Heart right ventricle (tissue), 16 donors: ENCODE data around the gene FIBCD1. TPM values are rescaled to one million over a fixed set of nuclear protein-coding genes. Genes with fewer than 3 reads are reported as not detected.
A peak's percentile ranks its signal among the peaks of the same experiment; 100 is the strongest.

Source experiments
- ATAC-seq, 8 donors: fragments of 200-7000 bp; cut with Tn5 transposase; one replicate each; pipeline ENCODE4 v1.9.1; 2020; ENCODE audit warnings: mild to moderate bottlenecking in 8 of 8, moderate library complexity in 8 of 8, moderate number of reproducible peaks in 1 of 8
- DNase-seq, 2 donors: peaks; one replicate each; pipeline ENCODE4 v3.0.0-alpha.2; 2020
- H3K27ac ChIP-seq, 10 donors: fragments of 200-600 bp; sonication (generic) in 2 of 10; one replicate each; pipeline versions ENCODE4 v1.5.0 to v1.8.0; 2020 to 2022; ENCODE audit warnings: mild to moderate bottlenecking in 3 of 10
- H3K27me3 ChIP-seq, 7 donors: fragments of 200-600 bp; one replicate each; pipeline ENCODE4 v1.8.0; 2021 to 2022; ENCODE audit warnings: mild to moderate bottlenecking in 2 of 7
- H3K36me3 ChIP-seq, 9 donors: fragments of 200-600 bp; sonication (generic) in 1 of 9; one replicate each; pipeline versions ENCODE4 v1.5.0 to v1.8.0; 2020 to 2022; ENCODE audit warnings: mild to moderate bottlenecking in 2 of 9
- H3K4me1 ChIP-seq, 9 donors: fragments of 200-600 bp; sonication (generic) in 1 of 9; one replicate each; pipeline versions ENCODE4 v1.5.0 to v1.8.0; 2020 to 2022; ENCODE audit warnings: mild to moderate bottlenecking in 4 of 9
- H3K4me3 ChIP-seq, 10 donors: fragments of 200-600 bp; sonication (generic) in 2 of 10; one replicate each; pipeline versions ENCODE4 v1.5.0 to v1.8.0; 2020 to 2022; ENCODE audit warnings: mild to moderate bottlenecking in 7 of 10, moderate library complexity in 2 of 10
- H3K9me3 ChIP-seq, 11 donors: fragments of 200-600 bp in 10 of 11; sonication (generic) in 2 of 11; one replicate each; pipeline versions ENCODE4 v1.5.0 to v1.8.0; 2013 to 2022; ENCODE audit warnings: mild to moderate bottlenecking in 2 of 11, control low read depth in 1 of 11, moderate library complexity in 1 of 11
- WGBS, 2 donors: extraction: QIAGEN DNeasy Blood & Tissue Kit; methylation state at CpG; one replicate each; pipeline ENCODE4 v1.1.7; 2013; ENCODE audit warnings: inconsistent platforms in 1 of 2; 5-methylcytosine and 5-hydroxymethylcytosine counted together
- intact Hi-C, 10 donors: fragments of 100-400 bp; cut with DNase I; formaldehyde crosslinking; loops; one replicate each; pipeline versions ENCODE4 v1.11.1 to v1.14.2; 2022
- polyA plus RNA-seq, 2 donors: library from polyadenylated mRNA; stranded (reverse); fragments of 200-250 nt; gene quantifications; one replicate each; pipeline ENCODE4 v1.2.3, GENCODE V29; 2013
- total RNA-seq, 10 donors: library from RNA; stranded (reverse); fragmentation: NEBNext Ultra II Directional in 3 of 10; extraction: Animal tissue kit (Norgen Biotek cat#: 25700) in 3 of 10; gene quantifications; one replicate each; pipeline versions ENCODE4 v1.2.1 to v1.2.4, GENCODE V29; 2021 to 2023
- TF ChIP-seq, protein P1 (sequence below), 9 donors: fragments of 200-600 bp; sonication (generic) in 2 of 9; IDR thresholded peaks; one replicate each; pipeline versions ENCODE4 v1.5.0 to v1.8.0; 2021 to 2022; ENCODE audit warnings: antibody characterized with exemption in 9 of 9, mild to moderate bottlenecking in 5 of 9, moderate library complexity in 1 of 9
- donor health status: Arrhythmogenic right ventricular cardiomyopathy.
- donor health status: ischemic (EF 13 %, LVEDD 7.1; RV severe dilation, severe dysfunction).
- donor health status: healthy with polysubstance abuse.
- donor health status: DM: no; HTN: yes; CAD: no.
- donor health status: DM: no; HTN: no; CAD: no.
- donor health status: ischemic (EF 25% LVEDD 6.9; RV normal size, moderate dysfunction).
- donor health status: ischemic (EF 25% LVEDD 5.7; RV mildly dilated, moderate dysfunction).
- donor health status: healthy.
- donor health status: DM: yes; HTN: yes; CAD: no.
- donor health status: Ischemic cardiomyopathy.
- donor health status: ischemic (EF 35%, LVEDD 5.7; RV mildly dilated, moderate dysfunction).
- donor health status: nonischemic (EF 11% LVEDD 7.7; RV severe dilation, severe dysfunction).
- donor health status: DM: yes; HTN: yes; CAD: no.
- donor health status: PGD.
- donor health status: ischemic (EF 29% LVEDD 5.4; RV normal size, mild dysfunction).
- donor health status: nonischemic (EF 23%, LVEDD 6.1; RV moderate dilation, normal function).

The FIBCD1 gene
- total and polyA plus RNA-seq, 12 donors = 0.16 to 5.8 (median 1.2) TPM

DNA sequence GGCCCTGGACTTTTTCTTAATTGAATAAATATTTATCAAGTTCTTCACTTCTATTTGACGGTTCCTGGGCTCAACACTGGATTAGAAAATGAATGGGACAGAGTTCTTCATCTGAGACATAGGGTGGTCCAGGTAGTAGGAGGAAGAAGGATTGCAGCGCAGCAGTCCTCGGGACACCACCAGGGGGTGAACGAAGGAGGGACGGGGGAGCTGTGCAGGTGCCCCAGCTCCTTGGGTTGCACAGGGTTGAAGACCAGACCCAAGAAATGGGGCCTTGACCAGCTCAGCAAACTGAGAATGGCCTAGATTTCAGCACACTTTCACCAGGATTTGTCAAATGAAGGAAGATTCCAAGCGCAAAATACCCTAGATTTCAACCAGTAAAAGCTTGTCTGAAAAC lies 74.5 kb downstream of the FIBCD1 start:
- TF ChIP-seq, protein P1, sequence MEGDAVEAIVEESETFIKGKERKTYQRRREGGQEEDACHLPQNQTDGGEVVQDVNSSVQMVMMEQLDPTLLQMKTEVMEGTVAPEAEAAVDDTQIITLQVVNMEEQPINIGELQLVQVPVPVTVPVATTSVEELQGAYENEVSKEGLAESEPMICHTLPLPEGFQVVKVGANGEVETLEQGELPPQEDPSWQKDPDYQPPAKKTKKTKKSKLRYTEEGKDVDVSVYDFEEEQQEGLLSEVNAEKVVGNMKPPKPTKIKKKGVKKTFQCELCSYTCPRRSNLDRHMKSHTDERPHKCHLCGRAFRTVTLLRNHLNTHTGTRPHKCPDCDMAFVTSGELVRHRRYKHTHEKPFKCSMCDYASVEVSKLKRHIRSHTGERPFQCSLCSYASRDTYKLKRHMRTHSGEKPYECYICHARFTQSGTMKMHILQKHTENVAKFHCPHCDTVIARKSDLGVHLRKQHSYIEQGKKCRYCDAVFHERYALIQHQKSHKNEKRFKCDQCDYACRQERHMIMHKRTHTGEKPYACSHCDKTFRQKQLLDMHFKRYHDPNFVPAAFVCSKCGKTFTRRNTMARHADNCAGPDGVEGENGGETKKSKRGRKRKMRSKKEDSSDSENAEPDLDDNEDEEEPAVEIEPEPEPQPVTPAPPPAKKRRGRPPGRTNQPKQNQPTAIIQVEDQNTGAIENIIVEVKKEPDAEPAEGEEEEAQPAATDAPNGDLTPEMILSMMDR (IDR thresholded peaks at IDR 0.05) = no peak
- Histone ChIP-seq H3K36me3 (peaks cover 0 to 74% (median 0%) of the 10 kb centered on the region in 9 donors), H3K9me3 (no peaks in the 10 kb centered on the region), H3K27ac (no peak overlapping the region), H3K4me1 (peaks cover 8 to 74% (median 41%) of the 10 kb centered on the region in 9 donors), H3K4me3 (no peak overlapping the region), H3K27me3 (no peaks in the 10 kb centered on the region)
- WGBS, 2 donors = 93% methylated on average over 6 of the region's 6 CpGs
- DNase-seq (no peak), ATAC-seq (no peak)
- intact Hi-C loops = loop anchor here in 7 of 10 donors (2.0 to 10.0 kb wide), 7 partner anchors 92 to 183 kb away; no protein-coding TSS in a partner anchor

DNA sequence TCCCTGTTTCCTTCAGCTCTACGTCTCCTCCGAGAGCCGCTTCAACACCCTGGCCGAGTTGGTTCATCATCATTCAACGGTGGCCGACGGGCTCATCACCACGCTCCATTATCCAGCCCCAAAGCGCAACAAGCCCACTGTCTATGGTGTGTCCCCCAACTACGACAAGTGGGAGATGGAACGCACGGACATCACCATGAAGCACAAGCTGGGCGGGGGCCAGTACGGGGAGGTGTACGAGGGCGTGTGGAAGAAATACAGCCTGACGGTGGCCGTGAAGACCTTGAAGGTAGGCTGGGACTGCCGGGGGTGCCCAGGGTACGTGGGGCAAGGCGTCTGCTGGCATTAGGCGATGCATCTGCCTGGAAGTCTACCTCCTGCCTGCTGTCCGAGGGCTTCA lies 76.3 kb downstream of the FIBCD1 start:
- H3K27ac ChIP-seq = peak overlapping the region in 3 of 10 donors; percentile 3 to 32 (median 19)

DNA sequence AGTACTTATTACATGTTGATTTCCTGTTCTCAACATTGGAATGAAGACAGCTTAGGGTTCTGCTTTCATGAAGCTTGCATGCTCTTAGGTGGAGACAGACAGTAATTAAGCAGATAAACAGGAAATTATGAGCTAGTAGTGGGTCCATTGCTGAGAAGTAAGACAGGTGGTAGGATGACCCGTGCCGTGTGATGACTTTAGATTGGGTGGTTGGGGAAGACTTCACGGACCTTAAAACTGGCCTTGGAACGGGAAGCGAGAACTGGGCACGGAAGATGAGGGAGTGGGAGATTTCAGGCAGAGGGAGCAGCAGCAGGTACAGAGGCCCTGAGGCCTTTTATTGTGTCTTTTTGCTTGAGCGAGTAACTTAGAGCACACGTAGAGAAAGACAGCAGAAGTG lies 76.8 kb downstream of the FIBCD1 start:
- 85 to 92% methylated on average over 8 of the region's 8 CpGs for WGBS, 2 donors
- no peak overlapping the region for H3K4me3 ChIP-seq
- TF ChIP-seq, protein P1 (IDR thresholded peaks at IDR 0.05) = no peak
- DNase-seq = no peak
- H3K27ac ChIP-seq = peak overlapping the region in 3 of 10 donors; percentile 28 to 74 (median 32)
- no peaks in the 10 kb centered on the region for H3K9me3 ChIP-seq
- H3K36me3 ChIP-seq = peaks cover 0 to 78% (median 0%) of the 10 kb centered on the region in 9 donors
- H3K27me3 ChIP-seq = no peaks in the 10 kb centered on the region
- H3K4me1 ChIP-seq = peaks cover 13 to 81% (median 49%) of the 10 kb centered on the region in 9 donors
- no peak for ATAC-seq
- intact Hi-C loops = loop anchor here in 9 of 10 donors (2.0 to 10.0 kb wide), 9 partner anchors 90 to 185 kb away; no protein-coding TSS in a partner anchor

More for the DNA sequence above, 76.3 kb downstream of the FIBCD1 start:
- Histone ChIP-seq H3K9me3 (no peaks in the 10 kb centered on the region), H3K27me3 (no peaks in the 10 kb centered on the region), H3K4me1 (peaks cover 13 to 82% (median 49%) of the 10 kb centered on the region in 9 donors), H3K4me3 (no peak overlapping the region), H3K36me3 (peaks cover 0 to 76% (median 0%) of the 10 kb centered on the region in 9 donors)
- intact Hi-C loops = loop anchor here in 9 of 10 donors (1.0 to 10.0 kb wide), 10 partner anchors 90 to 185 kb away; no protein-coding TSS in a partner anchor
- DNase-seq = no peak
- 91 to 95% methylated on average over 23 of the region's 23 CpGs for WGBS, 2 donors
- TF ChIP-seq, protein P1 (IDR thresholded peaks at IDR 0.05) = no peak
- ATAC-seq = no peak

DNA sequence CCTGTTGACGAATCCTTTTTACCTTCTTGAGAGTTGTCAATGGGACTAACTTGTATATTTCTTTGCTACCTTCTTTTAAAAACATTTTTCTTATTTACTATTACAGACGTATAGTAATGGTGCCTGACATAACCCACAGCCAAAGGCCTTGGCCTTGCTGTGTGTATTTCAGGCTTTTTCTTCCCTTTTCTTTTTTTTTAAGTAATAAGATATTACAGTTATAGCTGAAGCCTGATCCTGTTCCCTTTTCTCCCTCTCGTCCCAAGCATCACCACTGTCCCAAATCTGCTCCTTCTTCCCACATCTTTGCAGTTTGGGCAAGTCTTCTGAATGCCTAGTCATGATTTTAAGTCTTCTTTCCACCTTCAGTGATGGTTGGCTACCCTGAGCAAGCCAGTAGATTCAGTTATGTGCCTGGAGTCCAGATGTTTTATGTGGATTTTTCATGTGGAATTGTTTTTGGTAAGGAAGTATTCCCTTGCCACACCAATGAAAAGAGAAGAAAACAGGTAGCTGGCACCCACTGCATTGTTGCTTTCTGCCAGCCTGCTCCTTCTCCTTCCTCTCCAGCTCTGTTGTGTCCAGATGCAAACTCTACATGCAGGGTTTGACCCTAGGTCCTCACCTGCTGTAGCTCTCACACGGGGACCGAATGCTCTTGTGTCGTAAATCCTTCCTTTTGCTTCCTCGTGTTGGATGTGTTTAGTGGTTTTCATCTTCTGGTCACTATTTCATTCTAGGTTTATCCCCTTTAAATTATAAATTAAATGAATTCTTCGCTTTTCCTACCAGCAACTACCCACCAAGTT lies 77.5 kb downstream of the FIBCD1 start:
- DNase-seq (no peak), ATAC-seq (no peak)
- 74 to 85% methylated on average over 8 of the region's 8 CpGs for WGBS, 2 donors
- Histone ChIP-seq H3K27me3 (no peaks in the 10 kb centered on the region), H3K9me3 (no peaks in the 10 kb centered on the region), H3K4me3 (peak overlapping the region in 2 of 10 donors; percentile 13 to 14), H3K4me1 (peaks cover 13 to 74% (median 45%) of the 10 kb centered on the region in 9 donors), H3K27ac (peak overlapping the region in 8 of 10 donors; percentile 69 to 86 (median 76)), H3K36me3 (peaks cover 0 to 79% (median 0%) of the 10 kb centered on the region in 9 donors)
- TF ChIP-seq, protein P1 (IDR thresholded peaks at IDR 0.05) = no peak
- intact Hi-C loops = loop anchor here (1.0 to 10.0 kb wide), 11 partner anchors 27 to 186 kb away; partner anchors contain the start of gene ABL1 (in 1 of the 10)
